Nephron progenitor cell (in vitro differentiated cells): ENCODE results near the gene MYLIP.

Experiments
- DNase-seq: peaks from one replicate; pipeline ENCODE4 v3.0.0; 2021
- H3K27ac Mint-ChIP-seq: 2 replicates; pipeline ENCODE4 v1.8.0; 2021; ENCODE audit warnings: mild to moderate bottlenecking, moderate library complexity, mixed read lengths
- H3K27me3 Mint-ChIP-seq: 2 replicates; pipeline ENCODE4 v1.8.0; 2021; ENCODE audit warnings: mild to moderate bottlenecking, low read depth, mixed read lengths; ENCODE audit not compliant: poor library complexity
- H3K36me3 Mint-ChIP-seq: 2 replicates; pipeline ENCODE4 v1.8.0; 2021; ENCODE audit warnings: low read depth, mixed read lengths
- H3K4me1 Mint-ChIP-seq: 2 replicates; pipeline ENCODE4 v1.8.0; 2021; ENCODE audit warnings: mixed read lengths
- H3K4me3 Mint-ChIP-seq: 2 replicates; pipeline ENCODE4 v1.8.0; 2021; ENCODE audit warnings: mild to moderate bottlenecking, moderate library complexity, mixed read lengths
- H3K9me3 Mint-ChIP-seq: 2 replicates; pipeline ENCODE4 v1.8.0; 2021; ENCODE audit warnings: mild to moderate bottlenecking, moderate library complexity, mixed read lengths
- CTCF ChIP-seq: fragments of 200-600 bp; sonication (generic); IDR thresholded peaks from 2 replicates; pipeline ENCODE4 v1.5.0; 2021; ENCODE audit warnings: antibody characterized with exemption

MYLIP gene

GRCh38 chr6:16092990-16093389, 35.9 kb upstream of the MYLIP start:
- TF ChIP-seq CTCF = no peak
- Mint-ChIP-seq H3K36me3 (no peaks in the 10 kb centered on the region), H3K27ac (no peak overlapping the region), H3K27me3 (peaks cover 2% of the 10 kb centered on the region), H3K9me3 (peaks cover 3% of the 10 kb centered on the region), H3K4me1 (no peaks in the 10 kb centered on the region), H3K4me3 (no peak overlapping the region)
- DNase-seq = no peak

- H3K9me3 Mint-ChIP-seq = peaks cover 22% of the 10 kb centered on the region
- peaks cover 2% of the 10 kb centered on the region for H3K27me3 Mint-ChIP-seq
- no peak for TF ChIP-seq CTCF
- H3K4me3 Mint-ChIP-seq = no peak overlapping the region
- H3K4me1 Mint-ChIP-seq = peaks cover 9% of the 10 kb centered on the region
- H3K36me3 Mint-ChIP-seq = peaks cover 3% of the 10 kb centered on the region
- DNase-seq = no peak
- no peak overlapping the region for H3K27ac Mint-ChIP-seq
These were observed 33.7 kb upstream of the MYLIP start for GRCh38 chr6:16095180-16095579.

- no peak overlapping the region for H3K4me3 Mint-ChIP-seq
- no peak overlapping the region for H3K27ac Mint-ChIP-seq
- no peak for TF ChIP-seq CTCF
These were observed 31.3 kb upstream of the MYLIP start for GRCh38 chr6:16097382-16098171.

GRCh38 chr6:16098211-16098610, 30.7 kb upstream of the MYLIP start:
- TF ChIP-seq CTCF = no peak
- Mint-ChIP-seq H3K27ac (no peak overlapping the region), H3K27me3 (peaks cover 2% of the 10 kb centered on the region), H3K36me3 (peaks cover 11% of the 10 kb centered on the region), H3K9me3 (peaks cover 31% of the 10 kb centered on the region), H3K4me1 (peaks cover 28% of the 10 kb centered on the region), H3K4me3 (no peak overlapping the region)
- DNase-seq = no peak

More at GRCh38 chr6:16097382-16098171, 31.3 kb upstream of the MYLIP start:
- no peak for DNase-seq
- Mint-ChIP-seq H3K27me3 (peaks cover 2% of the 10 kb centered on the region), H3K36me3 (peaks cover 11% of the 10 kb centered on the region), H3K4me1 (peaks cover 24% of the 10 kb centered on the region), H3K9me3 (peaks cover 31% of the 10 kb centered on the region)

- peak overlapping the region; percentile 72 for H3K27ac Mint-ChIP-seq
- H3K4me1 Mint-ChIP-seq = peaks cover 61% of the 10 kb centered on the region
- H3K27me3 Mint-ChIP-seq = no peaks in the 10 kb centered on the region
- peaks cover 31% of the 10 kb centered on the region for H3K9me3 Mint-ChIP-seq
- no peak for TF ChIP-seq CTCF
- H3K36me3 Mint-ChIP-seq = peaks cover 11% of the 10 kb centered on the region
- DNase-seq = no peak
- H3K4me3 Mint-ChIP-seq = no peak overlapping the region
These were observed 26.7 kb upstream of the MYLIP start for GRCh38 chr6:16102208-16102607.

- Mint-ChIP-seq H3K4me3 (no peak overlapping the region), H3K27me3 (no peaks in the 10 kb centered on the region), H3K9me3 (peaks cover 23% of the 10 kb centered on the region), H3K27ac (peak overlapping the region; percentile 92), H3K36me3 (peaks cover 11% of the 10 kb centered on the region), H3K4me1 (peaks cover 71% of the 10 kb centered on the region)
- TF ChIP-seq CTCF = no peak
- DNase-seq = peak; percentile 28
These were observed 25.2 kb upstream of the MYLIP start for GRCh38 chr6:16103722-16104121.
